ENCODE results near the gene KBTBD4.
"Not testable (repeated sequence)": the region's sequence is repeated elsewhere in the genome, so short reads cannot be mapped to it uniquely, and the experiment has no call there.

Gene KBTBD4

GRCh38 chr11:47589977-47590861 is 11.4 kb upstream of the KBTBD4 start:
- ATAC-seq, result no peak

GRCh38 chr11:47589584-47589976 is 10.8 kb upstream of the KBTBD4 start:
- no peak for ATAC-seq

- ATAC-seq, result no peak
These were observed 10.3 kb upstream of the KBTBD4 start for GRCh38 chr11:47589118-47589517.

- no peak for ATAC-seq
These were observed 9.1 kb upstream of the KBTBD4 start for GRCh38 chr11:47587723-47588326.

DNA sequence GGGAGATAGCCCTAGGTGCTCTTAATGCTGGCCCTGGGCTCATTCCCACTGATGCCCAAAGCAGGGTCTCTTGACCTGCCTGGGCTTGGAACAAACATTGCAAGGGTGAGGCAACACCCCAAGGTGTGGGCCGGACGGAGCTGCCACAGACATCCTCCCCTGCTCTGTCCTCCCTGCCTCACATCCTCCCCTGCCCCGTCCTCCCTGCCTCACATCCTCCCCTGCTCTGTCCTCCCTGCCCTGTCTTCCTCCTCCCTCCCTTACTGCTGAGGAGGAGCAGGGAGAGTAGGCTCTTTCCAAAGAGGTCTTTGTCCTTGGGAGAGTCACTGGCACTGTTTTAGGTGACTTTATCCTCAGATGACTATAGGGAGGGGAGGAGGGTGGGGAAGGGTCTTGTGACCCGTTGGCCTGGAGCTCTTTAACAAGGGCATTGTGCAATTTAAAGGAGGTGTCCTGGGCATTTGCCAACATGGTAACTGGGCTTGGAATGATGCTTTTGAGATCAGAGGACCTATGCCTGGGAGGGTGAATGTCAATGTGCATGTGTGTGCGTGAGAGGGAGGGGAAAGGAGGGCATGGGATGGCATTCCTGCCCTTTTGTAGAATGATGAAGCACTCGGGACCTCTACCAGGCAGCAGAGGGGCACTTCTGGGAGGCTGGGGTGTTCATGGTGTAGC is 8.4 kb upstream of the KBTBD4 start:
- ATAC-seq, result no peak

- ATAC-seq, result no peak
These were observed 7.5 kb upstream of the KBTBD4 start, which contains the start of gene FAM180B for GRCh38 chr11:47586098-47586855. Gene FAM180B (plus strand): TSS chr11:47586678. CDS start chr11:47586769, 91 bp downstream.

DNA sequence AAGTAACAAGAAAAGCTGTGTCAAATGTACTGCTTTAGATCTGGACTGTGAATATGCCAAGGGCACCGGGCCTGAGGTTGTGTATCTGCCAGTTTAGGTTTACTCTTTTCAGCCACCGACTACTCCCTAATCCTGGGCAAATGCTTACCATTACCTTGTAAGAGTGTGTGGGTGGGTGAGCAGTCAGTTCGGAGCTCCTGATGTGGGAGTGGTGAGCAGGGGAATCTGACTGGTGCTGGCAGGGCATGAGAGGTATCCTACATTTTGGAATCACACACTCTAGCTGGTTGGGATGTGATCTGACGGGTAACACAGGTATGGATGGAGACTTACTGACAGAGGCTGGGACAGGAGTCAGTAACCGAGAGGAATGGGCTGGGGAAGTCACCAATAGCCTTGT is 5.1 kb upstream of the KBTBD4 start:
- ATAC-seq, result no peak

- no peak for ATAC-seq
These were observed 1.2 kb downstream of the KBTBD4 start for GRCh38 chr11:47577460-47578041.

DNA sequence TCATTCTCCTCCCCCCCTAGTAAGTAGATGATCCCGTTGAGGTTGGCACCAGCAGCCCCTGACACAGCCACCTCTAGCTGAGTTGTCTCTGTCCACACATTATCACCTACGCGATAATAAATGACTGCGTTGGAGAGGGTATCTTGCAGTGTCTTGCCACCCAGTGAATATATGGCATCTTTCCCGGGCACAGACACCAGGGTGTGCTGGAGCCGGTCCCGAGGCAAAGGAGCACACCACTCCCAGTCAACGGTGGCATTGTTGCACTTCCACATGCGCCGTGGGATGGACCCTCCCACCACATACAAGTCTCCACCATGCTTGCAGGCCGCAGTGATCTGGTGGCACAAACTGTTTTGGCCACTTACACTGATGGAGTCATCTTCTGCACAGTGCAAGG is 5.4 kb downstream of the KBTBD4 start:
- no peak for ATAC-seq

- ATAC-seq, result no peak
These were observed 6.0 kb downstream of the KBTBD4 start for GRCh38 chr11:47572715-47573255.

DNA sequence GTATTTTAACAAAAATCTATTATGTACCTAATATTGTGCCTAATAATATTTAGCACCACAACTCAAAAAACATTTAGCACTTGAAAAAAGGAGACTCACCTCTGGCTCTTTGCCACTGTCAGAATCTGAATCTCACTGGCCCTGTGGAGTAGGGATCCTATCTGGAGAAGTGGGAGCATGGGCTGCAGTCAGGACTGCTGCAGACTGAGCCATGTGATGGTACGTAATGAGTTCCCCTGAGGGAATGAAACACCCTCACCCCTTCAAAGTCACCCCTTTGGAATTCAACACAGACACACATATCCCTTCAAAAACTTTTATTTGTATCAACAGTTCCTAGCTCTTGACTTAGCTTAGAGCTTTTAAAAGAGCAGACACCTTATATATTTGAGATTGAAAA is 6.9 kb downstream of the KBTBD4 start:
- no peak for ATAC-seq

- ATAC-seq, result no peak
These were observed 7.4 kb downstream of the KBTBD4 start for GRCh38 chr11:47571357-47571729.

- ATAC-seq, result no peak
These were observed 8.0 kb downstream of the KBTBD4 start for GRCh38 chr11:47570651-47571356.

GRCh38 chr11:47569646-47570045 is 9.1 kb downstream of the KBTBD4 start:
- no peak for ATAC-seq

- ATAC-seq, result no peak
These were observed 12.5 kb downstream of the KBTBD4 start for GRCh38 chr11:47566149-47566698.

DNA sequence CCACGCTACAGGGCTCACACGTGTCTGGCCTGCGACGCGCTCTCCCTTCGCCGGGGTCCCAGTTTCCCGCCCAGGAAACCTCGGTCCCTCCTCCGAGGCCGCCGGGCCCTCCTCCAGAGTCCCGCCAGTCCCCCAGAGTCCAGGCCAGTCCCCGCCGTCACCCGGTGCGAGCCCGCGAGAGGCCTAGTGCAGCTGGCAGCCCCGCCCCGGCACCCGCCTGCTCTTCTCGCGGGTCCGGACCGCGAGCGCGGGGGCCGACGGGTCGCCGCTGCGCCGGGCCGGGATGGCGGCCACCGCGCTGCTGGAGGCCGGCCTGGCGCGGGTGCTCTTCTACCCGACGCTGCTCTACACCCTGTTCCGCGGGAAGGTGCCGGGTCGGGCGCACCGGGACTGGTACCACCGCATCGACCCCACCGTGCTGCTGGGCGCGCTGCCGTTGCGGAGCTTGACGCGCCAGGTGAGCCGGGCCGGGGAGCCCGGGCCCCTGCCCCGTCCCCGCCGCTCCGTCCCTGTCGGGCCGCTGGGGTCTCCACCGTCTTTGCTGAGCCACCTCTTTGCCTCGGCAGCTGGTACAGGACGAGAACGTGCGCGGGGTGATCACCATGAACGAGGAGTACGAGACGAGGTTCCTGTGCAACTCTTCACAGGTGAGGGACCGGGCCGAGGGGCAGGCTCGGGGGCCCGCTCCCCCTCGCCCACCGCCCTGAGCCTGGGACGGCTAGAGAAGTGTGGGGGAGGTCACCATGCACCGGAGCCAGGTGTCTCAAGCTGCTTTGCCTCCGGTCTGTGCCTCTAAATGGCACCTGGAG is 13.2 kb downstream of the KBTBD4 start, which contains the start of gene PTPMT1:
PTPMT1 (plus strand) TSS at position 260 of the 809 bp plus-strand sequence; CDS start at position 284, 24 bp downstream.
- ATAC-seq, result peak; percentile 92

- ATAC-seq, result no peak
These were observed 13.8 kb downstream of the KBTBD4 start for GRCh38 chr11:47564933-47565339.

DNA sequence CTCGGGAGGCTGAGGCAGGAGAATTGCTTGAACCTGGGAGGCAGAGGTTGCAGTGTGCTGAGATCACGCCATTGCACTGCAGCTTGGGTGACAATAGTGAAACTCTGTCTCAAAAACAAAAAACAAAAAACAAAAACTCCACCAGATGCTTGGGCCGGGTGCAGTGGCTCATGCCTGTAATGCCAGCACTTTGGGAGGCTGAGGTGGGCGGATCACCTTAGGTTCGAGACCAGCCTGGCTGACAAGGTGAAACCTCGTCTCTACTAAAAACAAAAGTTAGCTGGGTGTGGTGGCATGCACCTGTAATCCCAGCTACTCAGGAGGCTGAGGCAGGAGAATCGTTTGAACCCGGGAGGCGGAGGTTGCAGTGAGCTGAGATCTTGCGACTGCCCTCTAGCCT is 14.4 kb downstream of the KBTBD4 start:
- ATAC-seq, result not testable (repeated sequence)

- not testable (repeated sequence) for ATAC-seq
These were observed 16.4 kb downstream of the KBTBD4 start for GRCh38 chr11:47562393-47562792.

DNA sequence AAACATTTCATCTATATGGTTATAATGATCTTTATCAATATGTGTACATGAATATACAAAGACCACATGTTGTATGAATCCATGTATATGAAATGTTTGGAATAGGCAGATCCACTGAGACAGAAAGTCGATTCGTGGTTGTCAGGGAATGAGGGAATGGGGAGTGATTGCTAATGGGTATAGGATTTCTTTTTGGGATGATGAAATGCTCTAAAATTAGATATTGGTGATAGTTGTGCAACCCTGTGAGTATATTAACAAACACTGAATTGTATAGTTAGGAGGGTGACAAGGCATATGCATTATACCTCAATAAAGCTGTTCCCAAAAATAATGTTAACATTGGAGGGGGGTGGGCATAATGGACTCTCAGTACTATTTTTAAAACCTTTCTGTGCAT is 18.3 kb downstream of the KBTBD4 start:
- no peak for ATAC-seq

Data from activated CD4-positive, CD25-positive, alpha-beta regulatory T cell treated with anti-CD3 and anti-CD28 coated beads, Interleukin-2, amount 50 U/mL, for 24 hours (primary cell).